Activated B cell treated with CpG ODN at 0.5 μM for 24 hours (primary cell): ENCODE measurements around the gene RNF19B. TPM values are rescaled to one million over a fixed set of nuclear protein-coding genes. Genes with fewer than 3 reads are reported as not detected.

ENCODE experiments used
- ATAC-seq: fragments of 200-7000 bp; cut with Tn5 transposase; one replicate; pipeline ENCODE4 v1.10.0; 2021; ENCODE audit warnings: low read depth, mild to moderate bottlenecking, moderate library complexity
- CTCF ChIA-PET: fragments of 350-600 bp; sonication (Branson Sonifier 250); formaldehyde crosslinking; loops from one replicate; lab custom pipeline; 2021; ENCODE audit warnings: antibody characterized with exemption; lab: Charles Lee
- POLR2A ChIA-PET: fragments of 350-600 bp; sonication (Branson Sonifier 250); formaldehyde crosslinking; loops from one replicate; lab custom pipeline; 2021; ENCODE audit warnings: antibody characterized with exemption; lab: Charles Lee
- DNase-seq: peaks from one replicate; pipeline ENCODE4 v3.0.0; 2022
- H3K27ac Mint-ChIP-seq: one replicate; pipeline ENCODE4 v1.8.0; 2020; ENCODE audit warnings: mixed read lengths
- H3K27me3 Mint-ChIP-seq: one replicate; pipeline ENCODE4 v1.8.0; 2021; ENCODE audit warnings: mixed read lengths
- H3K36me3 Mint-ChIP-seq: one replicate; pipeline ENCODE4 v1.8.0; 2021; ENCODE audit warnings: low read depth, mixed read lengths
- H3K4me1 Mint-ChIP-seq: one replicate; pipeline ENCODE4 v1.8.0; 2021; ENCODE audit warnings: mixed read lengths
- H3K4me3 Mint-ChIP-seq: one replicate; pipeline ENCODE4 v1.8.0; 2020; ENCODE audit warnings: mild to moderate bottlenecking, mixed read lengths
- H3K9me3 Mint-ChIP-seq: one replicate; pipeline ENCODE4 v1.8.0; 2020; ENCODE audit warnings: mixed read lengths
- intact Hi-C: fragments of 100-400 bp; cut with micrococcal nuclease; formaldehyde crosslinking; loops from one replicate; pipeline ENCODE4 v1.15.1; 2024
- total RNA-seq: library from RNA; stranded (reverse); gene quantifications from 2 replicates; pipeline ENCODE4 v1.2.3, GENCODE V29; 2022
- TF ChIP-seq, protein P1 (sequence below): fragments of 200-600 bp; IDR thresholded peaks from one replicate; pipeline ENCODE4 v1.8.0; 2022; ENCODE audit warnings: antibody characterized with exemption, mild to moderate bottlenecking

RNF19B gene
- total RNA-seq, 1 donor from 2014 or later, result 23.6 TPM

DNA sequence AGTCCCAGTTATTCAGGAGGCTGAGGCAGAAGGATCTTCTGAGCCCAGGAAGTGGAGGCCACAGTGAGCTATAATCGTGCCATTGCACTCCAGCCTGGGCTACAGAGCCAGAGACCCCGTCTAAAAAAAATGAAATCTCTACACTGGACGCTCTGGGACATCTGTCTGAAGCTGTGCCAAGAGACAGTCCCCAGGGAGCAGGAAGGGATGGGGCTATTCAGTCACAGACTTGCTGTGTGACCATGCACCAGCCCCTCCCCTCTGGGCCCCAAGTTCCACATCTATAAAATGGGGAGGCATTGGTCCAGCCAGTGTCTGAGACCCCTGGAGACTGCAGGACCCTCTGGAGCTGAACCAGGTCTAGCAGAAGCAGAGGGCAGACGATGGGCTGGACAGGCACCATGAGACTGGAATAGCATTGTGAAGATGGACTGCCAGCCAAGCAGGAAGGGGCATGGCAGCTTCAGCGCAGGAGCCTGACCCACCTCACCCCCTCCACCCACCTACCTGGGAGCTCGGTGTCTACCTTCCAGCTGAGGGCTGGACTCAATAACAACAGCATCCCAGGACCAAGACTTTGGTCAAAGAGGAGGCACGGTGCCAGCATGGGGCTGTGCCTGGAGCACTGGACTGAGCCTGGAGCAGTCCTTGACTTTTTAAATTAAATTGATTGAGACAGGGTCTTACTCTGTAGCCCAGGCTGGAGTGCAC lies 64.9 kb downstream of the RNF19B start:
- Mint-ChIP-seq H3K4me1 (peaks cover 8% of the 10 kb centered on the region), H3K27me3 (peaks cover 39% of the 10 kb centered on the region), H3K4me3 (no peak overlapping the region), H3K36me3 (no peaks in the 10 kb centered on the region), H3K9me3 (no peaks in the 10 kb centered on the region), H3K27ac (no peak overlapping the region)
- POLR2A ChIA-PET, result no interaction called here
- no peak for DNase-seq
- CTCF ChIA-PET, result no interaction called here
- ATAC-seq, result no peak
- intact Hi-C loops, result no loop called here
- TF ChIP-seq, protein P1, sequence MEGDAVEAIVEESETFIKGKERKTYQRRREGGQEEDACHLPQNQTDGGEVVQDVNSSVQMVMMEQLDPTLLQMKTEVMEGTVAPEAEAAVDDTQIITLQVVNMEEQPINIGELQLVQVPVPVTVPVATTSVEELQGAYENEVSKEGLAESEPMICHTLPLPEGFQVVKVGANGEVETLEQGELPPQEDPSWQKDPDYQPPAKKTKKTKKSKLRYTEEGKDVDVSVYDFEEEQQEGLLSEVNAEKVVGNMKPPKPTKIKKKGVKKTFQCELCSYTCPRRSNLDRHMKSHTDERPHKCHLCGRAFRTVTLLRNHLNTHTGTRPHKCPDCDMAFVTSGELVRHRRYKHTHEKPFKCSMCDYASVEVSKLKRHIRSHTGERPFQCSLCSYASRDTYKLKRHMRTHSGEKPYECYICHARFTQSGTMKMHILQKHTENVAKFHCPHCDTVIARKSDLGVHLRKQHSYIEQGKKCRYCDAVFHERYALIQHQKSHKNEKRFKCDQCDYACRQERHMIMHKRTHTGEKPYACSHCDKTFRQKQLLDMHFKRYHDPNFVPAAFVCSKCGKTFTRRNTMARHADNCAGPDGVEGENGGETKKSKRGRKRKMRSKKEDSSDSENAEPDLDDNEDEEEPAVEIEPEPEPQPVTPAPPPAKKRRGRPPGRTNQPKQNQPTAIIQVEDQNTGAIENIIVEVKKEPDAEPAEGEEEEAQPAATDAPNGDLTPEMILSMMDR, result no peak

DNA sequence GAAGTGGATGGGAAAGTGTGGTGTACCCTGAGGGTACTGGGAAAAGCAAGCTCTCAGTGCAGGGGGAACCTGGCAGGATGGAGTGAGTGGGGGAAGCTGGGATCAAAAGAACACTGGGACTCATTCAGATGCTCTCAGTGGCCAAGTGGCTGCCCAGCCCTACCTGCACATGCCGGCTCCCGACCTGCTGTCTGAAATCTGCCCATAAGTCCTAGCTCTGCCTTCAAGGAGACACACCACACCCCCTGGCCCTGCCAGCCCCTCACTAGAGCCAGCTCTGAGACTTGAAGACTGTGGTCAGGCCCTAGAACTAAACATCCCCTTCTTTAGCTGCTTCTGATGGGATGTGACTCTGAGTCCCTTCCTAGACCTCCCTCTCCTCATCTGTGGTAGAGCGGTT lies 65.7 kb downstream of the RNF19B start:
- ATAC-seq, result no peak
- POLR2A ChIA-PET, result no interaction called here
- H3K4me1 Mint-ChIP-seq, result peaks cover 8% of the 10 kb centered on the region
- peaks cover 39% of the 10 kb centered on the region for H3K27me3 Mint-ChIP-seq
- no peaks in the 10 kb centered on the region for H3K9me3 Mint-ChIP-seq
- intact Hi-C loops, result no loop called here
- CTCF ChIA-PET, result no interaction called here
- TF ChIP-seq, protein P1, result no peak
- no peak overlapping the region for H3K27ac Mint-ChIP-seq
- no peaks in the 10 kb centered on the region for H3K36me3 Mint-ChIP-seq
- DNase-seq, result no peak
- H3K4me3 Mint-ChIP-seq, result no peak overlapping the region

DNA sequence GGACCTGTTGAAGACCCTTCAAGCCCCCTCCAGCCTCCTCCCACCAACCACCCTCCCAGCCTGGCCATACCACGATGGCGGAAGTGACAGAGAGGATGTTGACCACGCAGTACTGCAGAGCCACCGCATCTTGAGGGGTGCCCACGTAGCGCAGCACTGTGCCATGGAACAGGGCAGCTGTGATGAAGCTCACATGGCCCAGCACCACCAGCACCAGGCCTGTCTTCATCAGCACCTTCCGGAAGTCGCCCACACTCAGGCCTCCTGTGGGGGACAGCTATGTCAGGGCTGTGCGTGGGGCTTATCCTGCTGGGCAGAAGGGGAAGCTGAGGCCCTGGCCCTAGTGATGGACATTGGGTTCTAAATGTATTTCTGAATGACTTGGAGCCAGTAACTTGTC lies 66.6 kb downstream of the RNF19B start:
- Mint-ChIP-seq H3K4me1 (peaks cover 14% of the 10 kb centered on the region), H3K36me3 (no peaks in the 10 kb centered on the region), H3K27ac (no peak overlapping the region), H3K27me3 (peaks cover 40% of the 10 kb centered on the region), H3K9me3 (no peaks in the 10 kb centered on the region), H3K4me3 (no peak overlapping the region)
- TF ChIP-seq, protein P1, result no peak
- DNase-seq (no peak), ATAC-seq (no peak)
- intact Hi-C loops, result no loop called here
- ChIA-PET POLR2A (no interaction called here), CTCF (no interaction called here)

DNA sequence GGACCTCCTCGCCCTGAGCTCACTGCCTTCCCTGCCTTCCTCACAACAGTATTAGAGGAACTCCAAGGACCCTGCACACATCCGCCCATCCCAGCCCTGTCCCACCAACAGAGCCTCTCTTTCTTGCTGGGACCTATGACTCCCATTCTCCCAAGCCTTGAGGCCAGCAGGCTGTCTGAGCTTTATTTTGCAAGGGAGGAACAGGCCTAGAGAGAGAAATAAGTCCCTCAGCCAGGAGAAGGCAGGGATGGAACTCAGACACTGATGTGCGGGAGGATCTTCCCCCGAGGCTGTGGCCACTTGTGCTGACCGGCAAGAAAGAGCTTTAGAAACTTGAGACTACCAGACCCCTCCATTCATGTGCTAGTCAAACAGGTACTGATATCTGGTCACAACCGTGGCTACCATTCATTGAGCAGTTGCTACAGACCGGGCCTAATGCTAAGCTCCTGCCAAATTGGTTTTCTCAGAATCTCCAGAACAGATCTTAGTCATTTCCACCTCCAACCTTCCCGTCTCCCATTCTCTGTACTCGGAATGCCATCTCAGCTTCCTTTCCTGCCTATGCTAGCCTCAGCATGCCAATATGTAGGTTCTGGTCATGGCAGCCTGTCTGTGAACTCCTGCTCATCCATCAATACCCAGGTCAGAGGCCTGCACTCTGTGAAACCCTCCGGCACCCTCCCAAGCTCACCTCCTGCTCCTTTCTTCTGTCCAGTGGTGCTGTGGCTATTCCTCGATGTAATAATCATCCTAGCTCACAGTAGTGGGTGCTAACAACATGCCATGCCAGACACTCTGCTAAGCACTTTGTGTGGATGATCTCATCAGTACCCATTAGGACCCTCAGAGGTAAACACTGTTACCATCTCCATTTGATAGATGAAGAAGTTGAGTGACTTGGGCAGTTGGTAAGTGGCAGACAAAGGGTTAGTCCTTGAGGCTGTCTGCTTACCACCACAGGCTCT lies 67.2 kb downstream of the RNF19B start:
- Mint-ChIP-seq H3K36me3 (no peaks in the 10 kb centered on the region), H3K4me3 (no peak overlapping the region), H3K27me3 (peaks cover 40% of the 10 kb centered on the region), H3K4me1 (peaks cover 19% of the 10 kb centered on the region), H3K27ac (no peak overlapping the region), H3K9me3 (no peaks in the 10 kb centered on the region)
- DNase-seq, result no peak
- ChIA-PET POLR2A (no interaction called here), CTCF (interaction anchor here (1.5 kb wide), 1 partner anchor 16 kb away, joined by 3 read pairs; no protein-coding TSS in a partner anchor)
- TF ChIP-seq, protein P1, result no peak
- no peak for ATAC-seq
- intact Hi-C loops, result no loop called here

DNA sequence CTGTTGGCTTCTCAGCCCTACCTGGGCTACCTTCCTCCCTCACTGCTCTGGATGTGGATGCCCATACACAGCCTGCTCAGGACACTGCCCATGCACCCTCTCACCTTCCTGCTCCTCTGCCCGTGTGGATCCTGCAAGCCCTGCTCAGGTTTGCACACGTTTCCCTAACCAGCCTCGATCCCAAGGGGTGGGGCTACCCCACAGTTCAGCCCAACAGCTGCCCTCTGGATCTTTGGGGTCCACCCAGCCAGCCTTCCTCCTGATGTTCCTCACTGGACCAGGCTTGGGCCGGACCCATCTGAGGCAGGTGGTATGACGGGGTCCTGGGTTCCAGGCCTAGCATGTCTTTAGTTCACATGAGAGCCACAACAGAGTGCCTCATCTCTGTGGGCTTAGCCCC lies 68.2 kb downstream of the RNF19B start:
- peaks cover 43% of the 10 kb centered on the region for H3K27me3 Mint-ChIP-seq

More for the DNA sequence above, 68.2 kb downstream of the RNF19B start:
- TF ChIP-seq, protein P1, result no peak
- Mint-ChIP-seq H3K4me1 (peaks cover 22% of the 10 kb centered on the region), H3K27ac (no peak overlapping the region), H3K9me3 (no peaks in the 10 kb centered on the region), H3K36me3 (no peaks in the 10 kb centered on the region), H3K4me3 (no peak overlapping the region)
- intact Hi-C loops, result no loop called here
- CTCF ChIA-PET, result interaction anchor here (1.5 kb wide), 1 partner anchor 15 kb away, joined by 3 read pairs; no protein-coding TSS in a partner anchor
- POLR2A ChIA-PET, result no interaction called here
- ATAC-seq (no peak), DNase-seq (no peak)
